Activated T-cell treated with anti-CD3 and anti-CD28 coated beads for 24 hours (primary cell): ENCODE data around the gene BFAR.
"Not testable (repeated sequence)": the region's sequence is repeated elsewhere in the genome, so short reads cannot be mapped to it uniquely, and the experiment has no call there.

Experiments used
- DNase-seq: peaks from one replicate; pipeline ENCODE4 v3.0.0-alpha.2; 2020; ENCODE audit warnings: low read depth

BFAR gene

GRCh38 chr16:14635395-14636165 lies 2.8 kb downstream of the BFAR start:
- DNase-seq: no peak

GRCh38 chr16:14636179-14636950 lies 3.6 kb downstream of the BFAR start:
- not testable (repeated sequence) for DNase-seq

GRCh38 chr16:14636951-14637240 lies 4.1 kb downstream of the BFAR start:
- DNase-seq: not testable (repeated sequence)

- DNase-seq: no peak
Observed at GRCh38 chr16:14640538-14640937, 7.8 kb downstream of the BFAR start.

GRCh38 chr16:14641206-14641605 lies 8.5 kb downstream of the BFAR start:
- DNase-seq: no peak

GRCh38 chr16:14641926-14642325 lies 9.2 kb downstream of the BFAR start:
- no peak for DNase-seq

GRCh38 chr16:14649816-14650215 lies 17.1 kb downstream of the BFAR start:
- DNase-seq: no peak

- no peak for DNase-seq
Observed at GRCh38 chr16:14650629-14651028, 17.9 kb downstream of the BFAR start.

- DNase-seq: no peak
Observed at GRCh38 chr16:14652726-14653125, 20.0 kb downstream of the BFAR start.

- no peak for DNase-seq
Observed at GRCh38 chr16:14658063-14658462, 25.3 kb downstream of the BFAR start.

GRCh38 chr16:14667347-14668266 lies 34.9 kb downstream of the BFAR start:
- no peak for DNase-seq

- DNase-seq: no peak
Observed at GRCh38 chr16:14668556-14669223, 35.9 kb downstream of the BFAR start.

- DNase-seq: no peak
Observed at GRCh38 chr16:14669776-14670175, 37.0 kb downstream of the BFAR start.

GRCh38 chr16:14672403-14672971 lies 39.7 kb downstream of the BFAR start:
- DNase-seq: no peak

- no peak for DNase-seq
Observed at GRCh38 chr16:14676633-14677032, 43.9 kb downstream of the BFAR start.

- no peak for DNase-seq
Observed at GRCh38 chr16:14677627-14678026, 44.9 kb downstream of the BFAR start.

GRCh38 chr16:14678748-14679497 lies 46.2 kb downstream of the BFAR start:
- DNase-seq: no peak

GRCh38 chr16:14680396-14680795 lies 47.6 kb downstream of the BFAR start:
- not testable (repeated sequence) for DNase-seq

- no peak for DNase-seq
Observed at GRCh38 chr16:14681115-14681514, 48.4 kb downstream of the BFAR start.

GRCh38 chr16:14682121-14682520 lies 49.4 kb downstream of the BFAR start:
- DNase-seq: no peak
